Activated CD4-positive, CD25-positive, alpha-beta regulatory T cell treated with anti-CD3 and anti-CD28 coated beads, Interleukin-2, amount 50 U/mL, for 24 hours (primary cell): Measurements from ENCODE around the gene DYSF.
"Not testable (repeated sequence)": the region's sequence is repeated elsewhere in the genome, so short reads cannot be mapped to it uniquely, and the experiment has no call there.

Source experiments
- ATAC-seq, 2 donors: fragments of 150-1000 bp; cut with Tn5 transposase; one replicate each; pipeline ENCODE4 v1.10.0; 2021; ENCODE audit warnings: mild to moderate bottlenecking in 1 of 2, moderate library complexity in 1 of 2

DYSF gene

DNA sequence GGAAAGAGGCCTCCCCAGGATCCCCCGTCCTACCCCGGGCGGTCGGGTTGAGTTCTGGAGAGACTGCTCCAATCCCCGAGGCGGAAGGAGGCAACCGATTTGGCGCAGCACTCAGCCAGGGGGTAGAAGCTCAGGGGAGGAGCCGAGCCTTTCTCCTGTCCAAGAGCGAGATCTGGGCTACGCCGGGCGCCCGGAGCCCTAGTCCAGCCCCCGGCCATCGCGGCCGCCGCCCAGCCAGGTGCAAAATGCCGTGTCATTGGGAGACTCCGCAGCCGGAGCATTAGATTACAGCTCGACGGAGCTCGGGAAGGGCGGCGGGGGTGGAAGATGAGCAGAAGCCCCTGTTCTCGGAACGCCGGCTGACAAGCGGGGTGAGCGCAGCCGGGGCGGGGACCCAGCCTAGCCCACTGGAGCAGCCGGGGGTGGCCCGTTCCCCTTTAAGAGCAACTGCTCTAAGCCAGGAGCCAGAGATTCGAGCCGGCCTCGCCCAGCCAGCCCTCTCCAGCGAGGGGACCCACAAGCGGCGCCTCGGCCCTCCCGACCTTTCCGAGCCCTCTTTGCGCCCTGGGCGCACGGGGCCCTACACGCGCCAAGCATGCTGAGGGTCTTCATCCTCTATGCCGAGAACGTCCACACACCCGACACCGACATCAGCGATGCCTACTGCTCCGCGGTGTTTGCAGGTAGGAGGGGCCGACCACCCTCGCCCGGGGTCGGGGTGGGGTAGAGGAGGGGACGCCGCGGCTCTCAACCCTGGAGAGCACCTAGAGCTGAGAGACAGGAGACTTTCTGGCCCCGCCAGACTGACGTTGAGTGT, at the start of gene DYSF:
TSS of gene DYSF (plus strand) at position 158 of the 817 bp plus-strand sequence.
- ATAC-seq: no peak

DNA sequence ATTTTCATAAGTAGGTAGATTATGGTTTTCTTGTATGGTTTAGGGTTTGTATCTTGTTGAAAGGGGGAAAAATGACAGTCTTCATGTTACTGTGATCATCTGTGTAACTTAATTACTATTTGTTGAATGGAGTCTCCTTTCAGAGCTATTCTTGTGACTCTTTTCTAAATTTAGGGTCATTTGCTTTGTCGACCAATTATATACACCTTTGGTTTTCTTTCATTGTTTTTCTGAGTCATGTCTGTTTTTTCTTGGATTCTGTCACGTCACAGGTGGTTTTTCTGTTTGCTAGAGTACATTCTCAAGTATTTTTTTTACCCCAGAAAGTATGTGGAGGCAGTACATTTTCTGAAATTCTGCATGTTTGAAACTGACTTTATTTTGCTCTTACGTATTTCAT, 43.8 kb upstream of the DYSF start:
- ATAC-seq: no peak

DNA sequence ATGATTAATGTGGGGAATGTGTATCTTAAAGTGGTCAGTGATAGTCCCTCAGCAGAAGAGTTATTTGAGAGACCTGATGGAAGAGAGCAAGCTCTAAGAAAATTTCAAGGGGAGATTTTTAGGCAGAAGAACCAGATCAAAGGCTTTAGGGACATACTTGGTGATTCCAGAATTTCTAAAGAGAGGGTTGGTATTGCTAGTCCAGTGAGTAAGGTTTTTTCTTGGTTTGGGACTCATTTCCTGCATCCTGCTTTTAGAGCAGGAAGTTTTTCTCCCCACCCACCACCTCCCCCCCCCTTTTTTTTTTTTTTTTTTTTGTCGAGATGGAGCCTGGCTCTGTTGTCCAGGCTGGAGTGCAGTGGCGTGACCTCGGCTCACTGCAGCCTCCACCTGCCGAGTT, 42.7 kb upstream of the DYSF start:
- ATAC-seq: no peak

DNA sequence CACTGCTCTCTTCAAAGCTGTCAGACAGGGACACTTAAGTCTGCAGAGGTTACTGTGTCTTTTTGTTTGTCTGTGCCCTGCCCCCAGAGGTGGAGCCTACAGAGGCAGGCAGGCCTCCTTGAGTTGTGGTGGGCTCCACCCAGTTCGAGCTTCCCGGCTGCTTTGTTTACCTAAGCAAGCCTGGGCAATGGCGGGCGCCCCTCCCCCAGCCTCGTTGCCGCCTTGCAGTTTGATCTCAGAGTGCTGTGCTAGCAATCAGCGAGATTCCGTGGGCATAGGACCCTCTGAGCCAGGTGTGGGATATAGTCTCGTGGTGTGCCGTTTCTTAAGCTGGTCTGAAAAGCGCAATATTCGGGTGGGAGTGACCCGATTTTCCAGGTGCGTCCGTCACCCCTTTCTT, 36.5 kb upstream of the DYSF start:
- not testable (repeated sequence) for ATAC-seq

DNA sequence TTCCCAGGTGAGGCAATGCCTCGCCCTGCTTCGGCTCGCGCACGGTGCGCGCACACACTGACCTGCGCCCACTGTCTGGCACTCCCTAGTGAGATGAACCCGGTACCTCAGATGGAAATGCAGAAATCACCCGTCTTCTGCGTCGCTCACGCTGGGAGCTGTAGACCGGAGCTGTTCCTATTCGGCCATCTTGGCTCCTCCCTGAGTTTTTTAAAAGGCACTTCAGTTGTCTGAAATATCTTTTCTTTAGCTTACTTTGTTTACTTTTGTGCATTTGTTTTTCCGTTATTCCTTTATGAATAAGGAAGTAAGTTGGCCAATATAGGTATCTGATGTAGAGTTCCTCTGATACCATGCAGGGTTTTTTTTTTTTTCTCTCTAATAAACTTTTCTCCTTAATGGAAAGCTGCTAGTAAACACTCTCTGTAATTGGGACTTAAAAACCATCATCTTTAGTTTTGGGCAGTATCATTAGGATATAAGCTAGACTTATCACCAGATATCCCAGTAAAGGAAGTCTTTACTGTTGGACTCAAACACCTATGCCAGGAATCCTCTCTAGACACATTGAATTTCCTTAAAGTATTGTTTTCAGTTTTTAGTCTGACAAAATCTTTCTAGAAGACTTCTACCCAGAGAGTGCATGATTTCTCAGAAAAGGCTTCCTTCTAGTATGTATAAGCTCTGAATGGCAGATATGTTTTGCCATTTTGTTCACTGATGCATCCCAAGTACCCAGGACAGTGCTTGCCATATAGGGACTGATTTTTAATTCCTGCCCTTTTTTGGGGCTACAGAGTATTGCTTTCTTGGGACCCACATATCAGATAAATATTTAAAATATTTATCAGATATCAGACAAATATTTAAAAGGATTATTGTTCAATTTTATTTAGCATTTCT, 35.8 kb upstream of the DYSF start:
- ATAC-seq: no peak

DNA sequence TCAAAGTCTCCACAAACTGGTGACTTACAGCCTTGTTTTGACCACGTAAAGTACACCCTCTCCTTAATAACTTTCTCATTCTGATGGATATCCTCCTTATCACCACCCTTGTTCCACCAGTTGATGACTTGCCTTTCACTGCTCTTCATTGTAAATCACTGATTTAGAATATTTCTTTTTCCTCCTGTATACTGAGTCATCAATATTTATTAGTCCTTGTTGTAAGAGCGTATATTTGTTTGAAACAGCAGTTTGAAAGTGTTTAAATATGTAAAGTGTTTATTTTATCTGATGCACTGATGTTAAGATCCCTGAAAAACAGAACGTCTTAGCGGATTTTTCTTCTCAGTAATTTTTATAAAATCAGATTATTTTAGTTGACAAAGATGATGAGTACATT, 34.2 kb upstream of the DYSF start:
- no peak for ATAC-seq

DNA sequence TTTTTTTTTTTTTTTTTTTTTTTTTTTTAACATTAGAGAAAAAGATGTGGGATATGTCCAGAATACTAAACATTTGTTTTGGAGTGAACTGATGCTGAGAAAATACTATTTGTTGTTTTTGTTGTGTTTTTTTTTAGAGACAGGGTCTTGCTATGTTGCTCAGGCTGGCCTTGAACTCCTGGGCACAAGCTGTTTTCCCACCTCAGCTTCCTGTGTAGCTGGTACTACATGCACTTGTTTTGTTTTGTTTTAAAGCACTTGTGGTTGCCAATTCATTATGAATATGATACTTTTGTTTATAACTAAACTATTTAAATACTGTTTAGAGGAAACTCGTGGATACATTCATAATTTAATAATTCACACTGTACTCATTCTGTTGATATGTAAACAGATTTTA, 33.4 kb upstream of the DYSF start:
- ATAC-seq: no peak

DNA sequence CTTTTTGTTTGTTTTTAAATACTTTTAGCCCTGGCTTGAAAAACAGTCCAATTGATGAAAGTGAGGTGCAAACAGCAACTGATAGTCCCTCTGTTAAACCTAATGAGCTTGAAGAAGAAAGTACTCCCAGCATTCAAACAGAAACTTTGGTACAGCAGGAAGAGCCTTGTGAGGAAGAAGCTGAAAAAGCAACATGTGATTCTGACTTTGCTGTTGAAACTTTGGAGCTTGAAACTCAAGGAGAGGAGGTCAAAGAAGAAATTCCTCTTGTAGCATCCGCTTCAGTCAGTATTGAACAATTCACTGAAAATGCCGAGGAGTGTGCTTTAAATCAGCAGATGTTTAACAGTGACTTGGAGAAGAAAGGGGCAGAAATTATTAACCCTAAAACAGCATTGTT, 30.6 kb upstream of the DYSF start:
- ATAC-seq: no peak

DNA sequence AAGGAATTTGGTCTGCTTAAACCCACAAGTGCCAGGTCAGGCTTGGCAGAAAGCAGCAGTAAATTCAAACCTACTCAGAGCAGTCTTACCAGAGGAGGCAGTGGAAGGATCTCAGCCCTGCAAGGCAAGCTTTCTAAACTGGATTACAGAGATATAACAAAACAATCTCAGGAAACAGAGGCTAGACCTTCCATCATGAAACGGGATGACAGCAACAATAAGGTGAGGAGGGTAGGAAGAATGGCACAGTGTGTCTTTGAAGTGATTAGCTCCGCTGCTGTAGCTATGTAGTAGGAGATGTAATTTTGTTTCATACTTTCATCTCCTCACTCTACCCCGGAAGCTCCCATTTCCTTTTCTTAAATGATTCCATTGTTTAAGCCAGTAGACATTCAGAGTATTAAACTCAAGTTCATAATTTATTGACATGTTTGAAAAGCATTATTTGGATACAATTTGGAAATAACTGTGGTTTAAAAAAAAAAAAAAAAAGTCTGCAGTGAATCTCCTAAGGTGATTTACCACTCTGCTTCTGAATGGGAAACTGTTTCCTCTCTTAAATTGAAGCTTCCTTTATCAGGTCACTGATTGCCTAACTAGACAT, 29.4 kb upstream of the DYSF start:
- ATAC-seq: no peak

DNA sequence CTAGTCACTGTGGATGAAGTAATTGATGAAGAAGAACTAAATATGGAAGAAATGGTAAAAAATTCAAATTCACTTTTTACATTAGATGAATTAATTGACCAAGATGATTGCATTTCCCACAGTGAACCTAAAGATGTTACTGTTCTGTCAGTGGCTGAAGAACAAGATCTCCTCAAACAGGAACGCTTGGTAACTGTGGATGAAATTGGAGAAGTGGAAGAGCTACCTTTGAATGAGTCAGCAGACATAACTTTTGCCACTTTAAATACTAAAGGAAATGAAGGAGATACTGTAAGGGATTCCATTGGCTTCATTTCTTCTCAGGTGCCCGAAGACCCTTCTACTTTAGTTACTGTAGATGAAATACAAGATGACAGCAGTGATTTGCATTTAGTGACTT, 26.6 kb upstream of the DYSF start:
- ATAC-seq: no peak

DNA sequence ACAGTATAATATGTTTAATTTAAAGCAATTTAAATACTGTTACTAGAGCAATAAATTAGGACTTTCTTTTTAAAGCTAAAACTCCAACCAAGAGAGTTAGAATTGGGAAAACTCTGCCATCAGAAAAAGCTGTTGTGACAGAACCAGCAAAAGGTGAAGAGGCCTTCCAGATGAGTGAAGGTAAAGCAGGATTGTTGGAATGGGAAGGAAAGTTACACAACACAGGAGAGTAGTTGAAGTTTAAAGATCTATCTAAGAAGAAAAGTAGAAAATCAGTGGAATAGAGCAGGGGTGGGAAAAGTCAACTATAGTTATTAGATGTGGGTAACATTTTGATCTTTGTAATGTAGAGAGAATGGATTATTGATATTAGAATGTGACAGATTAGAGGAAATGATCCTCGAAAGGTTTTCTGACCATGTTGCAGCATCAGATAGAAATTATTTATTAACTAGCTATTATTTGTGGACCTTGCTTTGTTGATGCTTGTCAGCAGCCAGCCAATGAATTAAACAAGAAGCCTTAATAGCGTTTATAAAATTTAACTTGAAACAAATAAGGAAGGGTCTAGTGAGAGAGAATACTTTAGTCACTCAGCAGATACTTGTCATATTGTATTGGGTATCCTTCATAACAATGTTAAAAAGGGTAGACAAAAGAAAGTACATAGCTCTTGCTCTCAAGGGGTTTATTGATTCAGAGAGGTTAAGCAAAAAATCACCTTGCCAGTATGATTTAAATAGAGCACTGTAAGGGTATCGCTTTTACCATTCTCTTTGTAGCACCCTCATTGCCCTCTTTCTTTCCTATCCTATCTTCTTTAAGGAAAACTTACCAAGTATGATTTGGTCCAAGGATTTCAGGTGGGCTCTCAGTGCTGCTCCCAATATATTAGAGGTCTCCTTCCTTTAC, 24.6 kb upstream of the DYSF start:
- no peak for ATAC-seq

DNA sequence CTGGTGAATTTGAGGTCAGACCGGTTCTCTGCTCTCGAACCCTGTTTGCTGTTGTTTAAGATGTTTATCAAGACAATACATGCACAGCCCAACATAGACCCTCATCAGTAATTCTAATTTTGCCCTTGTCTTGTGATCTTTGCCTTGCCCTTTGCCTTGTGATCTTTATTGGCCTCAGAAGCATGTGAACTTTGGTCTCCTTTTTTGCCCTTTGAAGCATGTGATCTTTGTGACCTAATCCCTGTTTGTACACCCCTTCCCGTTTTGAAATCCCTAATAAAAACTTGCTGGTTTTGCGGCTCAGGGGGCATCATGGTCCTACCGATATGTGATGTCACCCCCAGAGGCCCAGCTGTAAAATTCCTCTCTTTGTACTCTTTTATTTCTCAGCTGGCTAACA, 8.2 kb upstream of the DYSF start:
- ATAC-seq: not testable (repeated sequence)

DNA sequence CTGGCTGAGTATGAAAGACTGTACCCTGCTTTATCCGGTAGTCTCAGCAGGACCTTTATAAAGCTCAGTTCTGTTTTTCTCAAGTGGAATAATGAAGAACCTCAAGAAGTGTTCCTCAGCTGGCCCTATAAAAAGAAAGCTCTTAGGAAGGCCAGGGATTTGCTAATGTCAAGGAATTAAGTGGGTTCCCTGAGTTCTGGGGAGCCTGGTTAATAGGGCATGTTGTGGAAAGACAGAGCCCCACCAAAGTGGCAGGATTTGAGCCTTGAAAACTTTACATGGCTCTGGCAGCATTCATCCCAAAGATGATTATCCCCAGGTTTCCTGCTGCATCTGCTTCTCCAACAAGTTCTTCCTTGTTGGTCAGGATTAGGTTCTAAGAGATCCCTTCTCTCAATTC, 6.9 kb upstream of the DYSF start:
- no peak for ATAC-seq

DNA sequence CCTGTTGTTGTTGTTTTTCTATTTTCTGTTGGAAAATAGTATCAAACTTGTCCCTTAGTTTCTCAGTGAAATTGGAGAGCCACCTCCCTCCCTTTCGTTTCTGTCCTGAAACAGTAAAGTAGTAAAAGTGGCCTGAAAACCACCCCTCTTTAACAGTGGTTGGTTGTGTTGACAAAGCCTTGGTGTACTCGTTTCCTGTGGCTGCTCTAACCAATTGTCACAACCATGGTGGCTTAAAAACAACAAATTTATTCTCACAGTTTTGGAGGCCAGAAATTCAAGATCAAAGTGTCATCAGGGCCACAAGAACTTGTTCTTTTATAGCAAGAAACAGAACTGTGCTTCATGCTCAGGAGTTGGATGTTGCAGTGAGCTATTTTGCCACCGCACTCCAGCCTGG, 4.0 kb upstream of the DYSF start:
- no peak for ATAC-seq

DNA sequence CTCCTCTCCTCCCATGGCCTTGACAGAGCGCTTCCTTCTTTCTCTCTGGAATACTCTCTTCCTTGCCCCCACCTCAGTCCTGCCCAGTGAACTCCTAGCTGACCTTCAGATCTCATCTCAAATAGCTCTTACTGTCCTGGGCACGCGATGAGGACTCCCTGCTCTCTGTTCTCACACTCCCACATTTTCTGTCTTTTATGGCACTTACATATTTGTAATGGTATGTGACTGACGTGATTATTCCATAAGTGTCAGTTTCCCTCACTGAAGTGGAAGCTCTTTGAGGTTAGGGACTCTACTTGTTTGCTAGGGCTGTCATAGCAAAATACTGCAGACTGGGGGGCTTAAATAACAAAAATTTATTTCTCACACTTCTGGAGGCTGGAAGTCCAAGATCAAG, 1.7 kb upstream of the DYSF start:
- no peak for ATAC-seq

DNA sequence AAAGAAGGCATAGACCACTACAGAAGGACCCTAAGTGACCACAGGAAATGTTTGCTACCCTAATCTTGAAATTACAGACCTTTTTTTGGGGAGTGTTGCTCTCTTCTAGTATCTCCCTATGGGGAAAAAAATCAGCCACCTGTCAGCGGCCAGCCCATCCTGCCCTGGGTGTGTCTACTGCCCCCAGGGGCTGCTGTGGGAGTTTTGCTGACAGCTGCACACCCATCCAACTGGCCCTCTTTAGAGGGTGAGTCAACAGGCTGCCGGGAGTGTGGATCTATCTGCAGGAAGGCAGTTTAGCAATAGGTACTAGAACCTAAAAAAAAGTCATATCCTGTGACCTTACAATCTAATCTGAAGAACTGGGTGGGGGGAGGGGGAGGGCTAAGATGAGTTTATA, 796 bp upstream of the DYSF start:
- peak; percentile 61 to 70 for ATAC-seq

DNA sequence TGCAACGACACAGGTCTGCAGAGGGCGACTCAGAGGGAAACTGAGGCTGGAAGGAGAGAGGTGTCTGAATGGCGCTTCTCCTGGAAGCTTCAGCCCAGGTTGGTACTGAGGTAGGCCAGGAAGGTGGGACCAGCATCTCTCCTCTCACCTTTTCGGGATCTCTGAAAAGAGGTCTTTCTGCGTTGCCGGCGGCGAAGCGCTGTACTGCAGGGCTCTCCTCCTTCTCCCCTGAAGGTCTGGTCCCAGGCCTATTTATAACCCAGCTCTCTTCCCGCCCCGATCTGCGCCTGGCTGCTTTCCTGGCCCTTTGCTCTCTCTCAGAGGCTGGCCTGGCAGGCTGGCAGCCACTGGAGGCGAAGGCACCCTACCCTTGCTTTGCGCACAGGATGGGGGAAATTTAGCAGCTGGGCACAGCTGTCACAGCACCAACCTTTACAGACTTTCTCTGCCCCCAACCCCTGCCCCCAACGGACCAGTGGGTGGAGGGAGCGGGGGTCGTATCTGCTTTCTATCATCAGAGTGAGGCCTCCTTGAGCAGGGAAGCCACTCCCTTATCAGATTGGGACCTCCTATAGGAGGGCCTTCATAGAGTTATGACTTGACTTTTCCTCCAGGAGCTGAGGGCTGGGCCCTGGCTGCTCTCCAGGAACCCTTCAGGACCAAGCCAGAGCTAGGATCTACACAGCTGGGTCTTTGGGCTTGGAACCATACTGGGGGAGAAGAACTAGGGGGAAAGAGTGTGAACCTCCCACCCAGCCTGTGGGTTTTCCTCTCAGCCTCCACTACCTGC, 1.1 kb downstream of the DYSF start:
- ATAC-seq: no peak

DNA sequence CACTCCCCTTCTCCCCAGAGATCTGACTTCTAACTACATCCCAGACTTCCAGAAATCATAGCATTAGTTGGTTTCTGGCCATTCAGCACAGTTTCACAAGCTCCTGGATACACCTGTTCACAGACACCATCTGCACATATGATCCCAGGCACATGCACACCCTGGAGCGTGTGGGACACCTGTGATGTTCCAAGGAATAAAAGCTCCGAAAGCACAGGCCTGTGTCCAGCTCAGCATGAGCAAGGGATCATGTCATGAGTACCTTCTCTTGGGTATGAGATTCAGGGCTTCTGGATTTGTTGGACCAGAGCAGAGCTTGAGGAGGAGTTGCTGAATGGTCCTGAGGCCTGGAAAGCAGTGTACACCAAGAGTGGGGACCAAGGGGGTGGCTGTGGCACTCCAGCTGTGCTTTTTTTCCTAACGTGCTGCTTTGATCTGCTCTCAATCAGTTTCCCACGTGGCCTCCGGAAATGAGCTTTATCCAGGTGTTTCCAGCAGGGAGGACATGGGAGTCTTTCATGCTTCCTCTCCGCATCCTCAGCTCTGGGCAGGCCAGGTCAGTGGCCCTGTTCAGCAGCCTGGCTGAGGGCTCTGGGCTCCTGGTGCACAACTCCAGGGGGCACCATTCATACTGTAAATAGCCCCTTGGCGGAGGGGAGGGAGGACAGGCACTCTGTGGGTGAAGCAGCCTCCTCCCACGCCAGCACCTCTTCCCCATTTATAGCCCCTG, 1.8 kb downstream of the DYSF start:
- ATAC-seq: no peak

DNA sequence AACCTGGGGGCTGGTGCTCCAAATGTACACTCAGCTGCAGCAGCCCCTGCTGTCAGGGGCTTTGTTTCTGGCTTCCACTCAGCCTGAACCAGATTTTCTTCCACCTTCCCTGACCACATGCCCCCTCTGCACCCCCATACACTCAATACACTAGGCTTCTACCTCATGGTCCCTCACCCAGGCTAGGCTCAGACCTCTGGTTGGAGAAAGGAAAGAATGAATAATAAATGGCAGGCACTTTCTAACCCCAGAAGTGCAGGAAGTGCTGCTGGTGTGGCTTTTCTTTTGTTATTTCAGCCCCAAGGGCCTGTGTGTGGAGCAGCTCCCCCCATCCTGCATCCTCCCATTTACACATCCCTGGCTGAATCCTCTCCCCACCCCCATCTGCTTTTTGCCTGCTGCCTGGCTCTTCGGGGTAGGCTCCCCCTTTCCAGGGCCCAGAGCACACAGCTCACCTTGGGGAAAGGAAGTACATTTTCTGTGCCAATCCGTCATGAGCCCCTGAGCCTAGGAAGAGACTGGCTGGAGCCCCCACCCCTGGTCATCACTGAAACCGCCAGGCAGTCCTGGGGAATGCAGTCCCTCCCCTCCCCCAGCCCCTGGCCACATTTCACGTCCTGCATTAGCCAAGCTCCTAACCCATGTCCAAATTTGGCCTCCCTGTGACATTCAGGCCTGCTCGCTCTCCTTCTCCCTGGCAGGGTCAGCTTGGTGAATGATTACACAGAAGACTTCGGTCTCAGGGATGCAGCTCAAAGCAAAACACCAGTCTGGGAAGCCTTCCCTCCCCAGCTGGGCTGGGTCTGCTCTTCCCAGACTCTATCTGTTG, 2.6 kb downstream of the DYSF start:
- no peak for ATAC-seq

DNA sequence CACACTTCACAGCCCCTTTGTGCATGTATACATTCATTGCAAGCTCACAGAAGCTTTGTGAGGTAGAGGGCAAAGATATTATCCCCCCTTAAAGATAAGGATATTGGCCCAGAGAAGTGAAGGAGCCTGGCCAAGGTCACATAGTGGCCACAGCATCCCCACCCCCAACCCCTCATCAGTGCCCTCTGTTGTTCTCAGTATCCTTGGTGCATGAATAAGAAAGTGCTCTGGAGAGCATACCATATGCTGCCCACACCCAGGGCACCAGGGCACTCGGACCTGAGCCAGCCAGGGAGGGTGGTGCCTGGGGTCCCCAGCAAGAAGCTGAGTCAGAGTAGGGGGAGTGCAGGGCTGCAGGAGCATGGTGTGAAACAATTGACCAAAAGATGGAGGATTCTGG, 3.3 kb downstream of the DYSF start:
- no peak for ATAC-seq
